Kidney epithelial cell (primary cell): Measurements from ENCODE around the gene HNRNPR. TPM values are rescaled to one million over a fixed set of nuclear protein-coding genes. Genes with fewer than 3 reads are reported as not detected.

Experiments used
- DNase-seq: peaks from one replicate; pipeline ENCODE4 v3.0.0-alpha.2; 2010; ENCODE audit warnings: low read depth
- H3K27me3 ChIP-seq: 2 replicates; pipeline ENCODE4 v1.6.0; 2011; ENCODE audit warnings: low read length; ENCODE audit not compliant: control insufficient read depth, insufficient read depth
- H3K36me3 ChIP-seq: 2 replicates; pipeline ENCODE4 v1.5.1; 2011; ENCODE audit warnings: low read length; ENCODE audit not compliant: control insufficient read depth, insufficient read depth
- H3K4me3 ChIP-seq: 2 replicates; pipeline ENCODE4 v1.5.1; 2011; ENCODE audit warnings: low read depth, mild to moderate bottlenecking, control low read depth, low read length
- CTCF ChIP-seq: IDR thresholded peaks from 2 replicates; pipeline ENCODE4 v1.5.1; 2011; ENCODE audit warnings: mild to moderate bottlenecking, moderate library complexity, low read length, control low read depth, inconsistent platforms; ENCODE audit not compliant: insufficient read depth, poor library complexity, severe bottlenecking
- total RNA-seq: library from RNA; depleted of rRNA; stranded (reverse); fragments of >200 nt; gene quantifications from 2 replicates; pipeline ENCODE4 v1.2.3, GENCODE V29; 2015

HNRNPR gene
- total RNA-seq, 1 donor from 2014 or later = 82.2 TPM

GRCh38 chr1:23369335-23370013 lies 25.4 kb upstream of the HNRNPR start, which contains the start of gene ZNF436:
ZNF436 (minus strand) TSS chr1:23369836; CDS start chr1:23368005, 1,831 bp downstream.
- Histone ChIP-seq H3K4me3 (peak within 1 kb of the TSS; percentile 69), H3K27me3 (no peaks in the 10 kb centered on the region), H3K36me3 (no peaks in the 10 kb centered on the region)
- DNase-seq = no peak
- no peak for TF ChIP-seq CTCF

- Histone ChIP-seq H3K4me3 (peak overlapping the region; percentile 69), H3K36me3 (no peaks in the 10 kb centered on the region), H3K27me3 (no peaks in the 10 kb centered on the region)
- DNase-seq = no peak
- TF ChIP-seq CTCF = peak; percentile 37
Measured at GRCh38 chr1:23368562-23369334, 24.7 kb upstream of the HNRNPR start.

GRCh38 chr1:23367791-23368561 lies 23.9 kb upstream of the HNRNPR start:
- no peak for TF ChIP-seq CTCF
- no peaks in the 10 kb centered on the region for H3K27me3 ChIP-seq
- peak; percentile 92 for DNase-seq
- H3K36me3 ChIP-seq = no peaks in the 10 kb centered on the region
- H3K4me3 ChIP-seq = peak overlapping the region; percentile 69

- peak overlapping the region; percentile 69 for H3K4me3 ChIP-seq
- peaks cover 4% of the 10 kb centered on the region for H3K36me3 ChIP-seq
- TF ChIP-seq CTCF = no peak
- no peaks in the 10 kb centered on the region for H3K27me3 ChIP-seq
- DNase-seq = no peak
Measured at GRCh38 chr1:23367451-23367790, 23.3 kb upstream of the HNRNPR start.

GRCh38 chr1:23366598-23366997 lies 22.5 kb upstream of the HNRNPR start:
- no peak for DNase-seq
- no peak for TF ChIP-seq CTCF
- Histone ChIP-seq H3K27me3 (no peaks in the 10 kb centered on the region), H3K36me3 (peaks cover 9% of the 10 kb centered on the region), H3K4me3 (no peak overlapping the region)
